PC-9 (cell line): ENCODE data around the gene STX3.

Source experiments
- CTCF ChIP-seq: fragments of 200-600 bp; sonication (generic); conservative IDR thresholded peaks from 2 replicates; pipeline ENCODE4 v1.6.1; 2017; ENCODE audit warnings: mixed run types, antibody characterized with exemption, mild to moderate bottlenecking, moderate library complexity
- EZH2 ChIP-seq: fragments of 200-600 bp; sonication (generic); IDR thresholded peaks from 2 replicates; pipeline ENCODE4 v1.8.0; 2017; ENCODE audit warnings: antibody characterized with exemption, low read depth

GRCh38 chr11:59758401-59759037, 3.3 kb downstream of the STX3 start:
- TF ChIP-seq EZH2: no peak
- no peak for TF ChIP-seq CTCF
